GM12878 (cell line): ENCODE results near the gene CLASRP. TPM values are rescaled to one million over a fixed set of nuclear protein-coding genes. Genes with fewer than 3 reads are reported as not detected.

Experiments
- ATAC-seq: fragments of 200-7000 bp; cut with Tn5 transposase; 3 replicates; pipeline ENCODE4 v1.9.1; 2020; ENCODE audit warnings: mild to moderate bottlenecking, moderate library complexity
- BruUV-seq: library from RNA; stranded (reverse); fragments of 400-500 nt; replicated peaks from 2 replicates; lab custom pipeline; 2021; lab: Mats Ljungman, UMichigan
- CTCF ChIA-PET: fragments of 300-600 bp; sonication (Branson Sonifier 250); formaldehyde crosslinking; extraction: SDS; loops from one replicate; lab custom pipeline; 2021; ENCODE audit warnings: inconsistent platforms; lab: Yijun Ruan, JAX
- POLR2A ChIA-PET: fragments of 350-600 bp; formaldehyde crosslinking; extraction: SDS; loops from one replicate; lab custom pipeline; 2021; ENCODE audit warnings: inconsistent platforms; lab: Charles Lee
- RAD21 ChIA-PET: fragments of 300-600 bp; sonication (Branson Sonifier 250); formaldehyde crosslinking; loops from one replicate; lab custom pipeline; 2023; ENCODE audit warnings: antibody characterized with exemption; ENCODE audit not compliant: unreplicated experiment; lab: Charles Lee
- SMC1A ChIA-PET: fragments of 300-600 bp; sonication (Branson Sonifier 250); formaldehyde crosslinking; loops from one replicate; lab custom pipeline; 2023; ENCODE audit not compliant: unreplicated experiment, uncharacterized antibody; lab: Charles Lee
- DNase-seq: peaks from one replicate; pipeline ENCODE4 v3.0.0-alpha.2; 2011; ENCODE audit warnings: low read depth, low spot score
- FAIRE-seq: peaks from 3 replicates; lab custom pipeline; 2011; peaks lifted over from hg19 to GRCh38; lab: Jason Lieb, UNC
- H2AFZ ChIP-seq: 2 replicates; pipeline ENCODE4 v1.6.0; 2011; ENCODE audit warnings: low read depth, low read length, control low read depth; ENCODE audit not compliant: control insufficient read depth
- H3K27ac ChIP-seq: 2 replicates; pipeline ENCODE4 v1.5.1; 2011; ENCODE audit warnings: control low read depth; ENCODE audit not compliant: control insufficient read depth, insufficient read depth
- H3K27me3 ChIP-seq, 2 experiments: replicated peaks in 1 of 2; 2 replicates each; pipeline versions ENCODE4 v1.6.0 to v1.6.1; 2011; ENCODE audit warnings: low read length in 1 of 2; ENCODE audit not compliant: control insufficient read depth in 2 of 2, insufficient read depth in 2 of 2
- H3K36me3 ChIP-seq, 2 experiments: 2 replicates each; pipeline ENCODE4 v1.5.1; 2011; ENCODE audit warnings: low read length in 1 of 2; ENCODE audit not compliant: control insufficient read depth in 2 of 2, insufficient read depth in 2 of 2
- H3K4me1 ChIP-seq: 2 replicates; pipeline ENCODE4 v1.6.1; 2011; ENCODE audit warnings: mild to moderate bottlenecking, low read length, moderate library complexity, mixed read lengths; ENCODE audit not compliant: control insufficient read depth, insufficient read depth
- H3K4me2 ChIP-seq: 2 replicates; pipeline ENCODE4 v1.6.0; 2011; ENCODE audit warnings: control low read depth; ENCODE audit not compliant: control insufficient read depth, insufficient read depth
- H3K4me3 ChIP-seq: fragments of 200-600 bp; sonication (generic); 2 replicates; pipeline ENCODE4 v1.5.1; 2016
- H3K79me2 ChIP-seq: 2 replicates; pipeline ENCODE4 v1.6.0; 2011; ENCODE audit warnings: low read length; ENCODE audit not compliant: control insufficient read depth, insufficient read depth
- H3K9ac ChIP-seq: 2 replicates; pipeline ENCODE4 v1.8.0; 2011; ENCODE audit warnings: low read length, control low read depth, mixed read lengths; ENCODE audit not compliant: control insufficient read depth, insufficient read depth
- H3K9me3 ChIP-seq: replicated peaks from 3 replicates; pipeline ENCODE4 v1.5.1; 2011; ENCODE audit warnings: mild to moderate bottlenecking, low read length; ENCODE audit not compliant: control insufficient read depth, insufficient read depth
- H4K20me1 ChIP-seq: 2 replicates; pipeline ENCODE4 v1.6.0; 2011; ENCODE audit not compliant: control insufficient read depth, insufficient read depth
- ATF3 ChIP-seq: IDR thresholded peaks from 2 replicates; pipeline ENCODE4 v1.6.1; 2011; ENCODE audit warnings: low read depth, mild to moderate bottlenecking, low read length, moderate library complexity, borderline replicate concordance; ENCODE audit errors: extremely low read depth
- BCLAF1 ChIP-seq: fragments of 450-650 bp; IDR thresholded peaks from 2 replicates; pipeline ENCODE4 v1.6.1; 2017; ENCODE audit warnings: antibody characterized with exemption, mild to moderate bottlenecking, moderate library complexity
- CHD4 ChIP-seq: fragments of 200-600 bp; sonication (generic); IDR thresholded peaks from 2 replicates; pipeline ENCODE4 v1.6.1; 2016; ENCODE audit warnings: mild to moderate bottlenecking
- DPF2 ChIP-seq: fragments of 450-650 bp; IDR thresholded peaks from 2 replicates; pipeline ENCODE4 v1.6.1; 2017; ENCODE audit warnings: mild to moderate bottlenecking
- E4F1 ChIP-seq: fragments of 450-650 bp; IDR thresholded peaks from 2 replicates; pipeline ENCODE4 v1.6.1; 2018; ENCODE audit warnings: borderline replicate concordance, mild to moderate bottlenecking; ENCODE audit not compliant: partially characterized antibody
- KDM1A ChIP-seq: fragments of 200-600 bp; sonication (generic); IDR thresholded peaks from 2 replicates; pipeline ENCODE4 v1.6.1; 2016; ENCODE audit warnings: borderline replicate concordance
- MAX ChIP-seq: IDR thresholded peaks from 2 replicates; pipeline ENCODE4 v1.6.1; 2012; ENCODE audit warnings: low read depth, low read length, improper control_type of control experiment
- NRF1 ChIP-seq: conservative IDR thresholded peaks from 2 replicates; pipeline ENCODE4 v1.6.1; 2011; ENCODE audit warnings: mild to moderate bottlenecking, low read depth, low read length, improper control_type of control experiment
- PBX3 ChIP-seq: IDR thresholded peaks from 2 replicates; pipeline ENCODE4 v1.6.1; 2011; ENCODE audit warnings: mild to moderate bottlenecking, low read depth, low read length, moderate library complexity; ENCODE audit not compliant: insufficient replicate concordance
- POLR2AphosphoS2 ChIP-seq: IDR thresholded peaks from 2 replicates; pipeline ENCODE4 v1.6.1; 2011; ENCODE audit warnings: low read depth, mild to moderate bottlenecking, low read length, improper control_type of control experiment, moderate library complexity
- POLR2AphosphoS5 ChIP-seq: IDR thresholded peaks from 2 replicates; pipeline ENCODE4 v1.6.1; 2011; ENCODE audit warnings: mild to moderate bottlenecking, low read length, inconsistent platforms
- SUPT20H ChIP-seq: IDR thresholded peaks from 2 replicates; pipeline ENCODE4 v1.6.1; 2011; ENCODE audit warnings: low read depth, mild to moderate bottlenecking, low read length, moderate library complexity, borderline replicate concordance; ENCODE audit not compliant: control insufficient read depth
- WGBS: methylation state at CpG from one replicate; pipeline ENCODE4 v1.1.6; 2016; ENCODE audit warnings: low lambda C conversion rate; ENCODE audit not compliant: insufficient replicate concordance, insufficient coverage; ENCODE audit errors: missing lambda C conversion rate; 5-methylcytosine and 5-hydroxymethylcytosine counted together
- in situ Hi-C: fragments of 300-500 bp; cut with MboI; formaldehyde crosslinking; loops from 9 replicates; pipeline ENCODE4 v1.14.3; 2018; ENCODE audit warnings: mixed read lengths
- intact Hi-C: fragments of 100-400 bp; cut with micrococcal nuclease; formaldehyde crosslinking; loops from one replicate; pipeline ENCODE4 v1.14.2; 2022; ENCODE audit not compliant: unreplicated experiment
- polyA plus RNA-seq, 11 experiments: library from polyadenylated mRNA; depleted of rRNA in 4 of 11; unstranded in 6 of 11; stranded (reverse) in 5 of 11; fragments of >200 nt; fragmentation: Nextera tagmentation in 4 of 11; fragmentation: Illumina TruSeq in 1 of 11; extraction: Ambion mirVana in 4 of 11; extraction: Trizol in 1 of 11; gene quantifications; 1 replicate in 1 of 11; 2 replicates in 10 of 11; pipeline versions ENCODE4 v1.2.1 to v1.2.3, GENCODE V29; 2011 to 2016; ENCODE audit warnings: inconsistent platforms in 2 of 11, missing spikeins in 2 of 11, low read depth in 1 of 11
- total RNA-seq, 4 experiments: library from RNA; depleted of rRNA in 3 of 4; stranded (reverse); fragments of >200 nt in 3 of 4; fragmentation: Illumina TruSeq in 1 of 4; extraction: Trizol in 1 of 4; gene quantifications; 2 replicates each; pipeline versions ENCODE4 v1.2.1 to v1.2.3, GENCODE V29; 2013 to 2021

The CLASRP gene
- total and polyA plus RNA-seq, 10 of the 15 experiments (the other 5 are each of a cell fraction or from before 2014, with no cell fraction given), result 0.68 to 75.8 (median 30.2) TPM

- DNase-seq, result no peak
- TF ChIP-seq E4F1 (no peak), CHD4 (no peak), POLR2AphosphoS5 (no peak), KDM1A (no peak), NRF1 (no peak), POLR2AphosphoS2 (no peak), BCLAF1 (no peak), SUPT20H (no peak), DPF2 (no peak), ATF3 (no peak), MAX (no peak), PBX3 (no peak)
- Histone ChIP-seq H3K9me3 (no peaks in the 10 kb centered on the region), H3K4me3 (no peak overlapping the region), H3K27me3 (no peaks in the 10 kb centered on the region), H3K27ac (no peak overlapping the region), H3K4me1 (peaks cover 9% of the 10 kb centered on the region), H4K20me1 (peaks cover 6% of the 10 kb centered on the region), H3K4me2 (peak overlapping the region; percentile 30; the same call in 1 of the 2 replicates), H3K79me2 (peaks cover 77% of the 10 kb centered on the region), H3K9ac (no peak overlapping the region; the same call in 1 of the 2 replicates), H3K36me3 (peaks cover 2 to 12% of the 10 kb centered on the region in 2 experiments; a peak in 3 of 4 replicates), H2AFZ (no peak overlapping the region)
- in situ Hi-C loops (no loop called here), intact Hi-C loops (loop anchor here (10.0 kb wide), 2 partner anchors 237 to 387 kb away; no protein-coding TSS in a partner anchor)
- no peak for ATAC-seq
- RAD21 ChIA-PET, result interaction anchor here (1.5 kb wide), 1 partner anchor 38 kb away, joined by 3 read pairs; no protein-coding TSS in a partner anchor
- FAIRE-seq, result no peak
- SMC1A ChIA-PET, result interaction anchor here (0.6 kb wide), 1 partner anchor 22 kb away, joined by 3 read pairs; no protein-coding TSS in a partner anchor
- 99% methylated on average over 7 of the region's 7 CpGs for WGBS
- BruUV-seq, result no TSS peak
- CTCF ChIA-PET, result no interaction called here
- POLR2A ChIA-PET, result interaction anchor here (1.0 kb wide), 1 partner anchor 12 kb away, joined by 3 read pairs; no protein-coding TSS in a partner anchor
Observed at GRCh38 chr19:45097450-45097775, 58.6 kb downstream of the CLASRP start.
